RPMI7951 (cell line): ENCODE data around the gene ABCG5. TPM values are rescaled to one million over a fixed set of nuclear protein-coding genes. Genes with fewer than 3 reads are reported as not detected.
A peak's percentile ranks its signal among the peaks of the same experiment; 100 is the strongest.

ENCODE experiments used
- DNase-seq: peaks from one replicate; pipeline ENCODE4 v3.0.0-alpha.2; 2012; ENCODE audit warnings: low read depth
- total RNA-seq: library from RNA; depleted of rRNA; stranded (reverse); fragments of >200 nt; shearing (Covaris generic); gene quantifications from 2 replicates; pipeline ENCODE4 v1.2.3, GENCODE V29; 2014; rRNA removed

Gene ABCG5
- not detected in 2 replicates for total RNA-seq

DNA sequence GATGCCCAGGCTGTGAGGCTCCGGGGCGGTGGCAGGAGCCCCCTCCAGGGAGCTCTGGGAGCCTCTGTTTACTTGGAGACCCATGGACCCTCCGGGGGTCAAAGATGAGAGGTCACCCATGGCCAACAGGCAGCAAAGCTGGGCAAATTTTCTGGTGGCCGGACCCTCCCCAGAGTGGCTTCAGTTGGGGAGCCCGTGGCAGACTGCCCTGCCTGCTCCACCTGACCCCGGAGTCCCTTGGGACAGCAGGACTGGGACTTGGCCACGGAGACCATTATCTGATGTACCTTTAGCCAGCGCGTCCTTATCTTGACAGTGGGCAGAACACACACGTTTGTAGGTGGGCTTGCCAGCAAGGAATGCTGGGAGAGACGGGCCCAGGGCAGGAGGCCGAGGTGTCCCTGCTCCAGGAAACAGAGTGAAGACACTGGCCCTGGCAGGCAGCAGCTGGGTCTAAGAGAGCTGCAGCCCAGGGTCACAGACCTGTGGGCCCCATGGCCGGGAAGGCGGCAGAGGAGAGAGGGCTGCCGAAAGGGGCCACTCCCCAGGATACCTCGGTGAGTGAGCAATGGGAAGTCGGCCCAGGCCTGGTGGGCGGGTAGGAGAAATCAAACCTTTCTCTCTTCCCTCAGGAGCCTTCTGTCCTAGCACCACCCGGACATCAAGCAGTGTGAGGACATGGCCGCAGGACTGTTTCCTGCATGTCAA lies at the start of gene ABCG5, which contains the start of gene ABCG8:
Gene ABCG5, minus strand, starts transcription at position 280 of the 708 bp plus-strand sequence. Its CDS starts 160 bp downstream, at position 120.
Gene ABCG8, plus strand, starts transcription at position 412 of the 708 bp plus-strand sequence. Its CDS starts 83 bp downstream, at position 495.
- no peak for DNase-seq

GRCh38 chr2:43887176-43887575 lies 48.5 kb upstream of the ABCG5 start:
- DNase-seq: no peak

- DNase-seq: no peak
Observed at GRCh38 chr2:43885132-43885632, 46.5 kb upstream of the ABCG5 start.

- no peak for DNase-seq
Observed at GRCh38 chr2:43884689-43885088, 46.0 kb upstream of the ABCG5 start.

- DNase-seq: no peak
Observed at GRCh38 chr2:43882312-43882711, 43.7 kb upstream of the ABCG5 start.

DNA sequence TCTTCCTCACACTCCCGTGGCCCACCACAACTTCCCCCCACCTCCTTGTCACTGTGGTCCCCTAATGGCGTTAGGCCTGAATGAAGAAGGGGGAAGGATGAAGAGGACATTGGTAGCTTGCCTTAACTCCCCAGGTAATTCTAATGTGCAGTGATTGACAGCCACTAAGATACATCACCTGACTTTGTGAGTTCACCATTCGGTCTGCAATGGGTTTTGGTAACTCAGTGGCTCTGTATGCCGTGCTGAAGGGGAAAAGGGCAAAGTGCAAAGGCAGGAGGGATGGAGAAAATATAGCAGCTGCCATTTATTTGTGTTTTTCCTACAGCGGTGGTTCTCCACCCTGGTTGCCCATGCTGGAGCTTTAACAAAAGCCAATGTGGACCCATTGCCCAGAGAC lies 42.3 kb upstream of the ABCG5 start:
- no peak for DNase-seq

GRCh38 chr2:43880471-43880870 lies 41.8 kb upstream of the ABCG5 start:
- DNase-seq: no peak

DNA sequence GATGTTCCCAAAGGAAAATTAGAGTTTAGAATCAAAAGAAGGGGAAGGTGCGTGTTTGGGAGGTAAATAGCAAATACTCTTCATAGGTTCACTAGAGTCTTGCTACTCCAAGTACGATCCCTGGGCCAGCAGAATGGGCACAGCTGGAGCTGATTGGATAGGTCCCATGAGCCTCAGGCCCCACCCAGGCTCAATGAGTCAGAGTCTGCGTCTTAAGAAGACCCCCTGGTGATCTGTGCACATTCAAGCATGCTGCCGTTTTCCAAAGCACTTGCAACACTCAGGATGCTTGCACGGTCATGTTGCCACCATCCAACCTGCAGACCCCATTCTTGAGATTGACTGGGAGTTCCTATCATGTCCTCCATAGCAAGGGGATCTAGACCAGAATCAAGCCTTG lies 40.6 kb upstream of the ABCG5 start:
- peak; percentile 21 for DNase-seq

DNA sequence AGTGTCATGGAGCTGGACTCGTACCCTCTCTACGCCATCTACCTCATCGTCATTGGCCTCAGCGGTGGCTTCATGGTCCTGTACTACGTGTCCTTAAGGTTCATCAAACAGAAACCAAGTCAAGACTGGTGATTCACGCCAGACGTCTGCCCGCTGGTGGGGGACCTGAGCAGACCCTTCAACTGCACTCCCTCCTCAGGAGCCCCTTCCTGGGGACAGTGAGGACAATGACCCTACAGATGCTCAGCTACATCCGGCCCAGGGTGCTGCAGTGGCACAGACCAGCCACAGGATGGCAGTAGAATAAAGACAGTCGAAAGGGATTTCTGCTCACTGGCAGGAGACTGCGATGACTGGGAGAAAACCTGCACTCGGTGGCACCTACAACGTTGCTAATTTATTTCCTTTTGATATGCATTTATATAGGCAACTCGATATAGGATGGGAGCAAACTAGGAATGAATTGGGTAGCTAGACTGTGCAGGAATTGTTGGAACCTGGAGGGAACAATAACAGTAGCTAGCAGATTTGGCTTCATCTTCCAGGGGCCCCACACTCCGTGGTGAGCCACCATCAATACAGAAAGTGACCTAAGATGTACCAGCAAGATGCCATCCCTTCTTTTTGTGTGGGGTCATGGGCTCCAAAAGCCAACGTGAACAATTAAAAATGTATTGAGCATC lies 39.3 kb upstream of the ABCG5 start:
- peak; percentile 57 for DNase-seq

- DNase-seq: no peak
Observed at GRCh38 chr2:43874776-43875451, 36.3 kb upstream of the ABCG5 start.

- no peak for DNase-seq
Observed at GRCh38 chr2:43872151-43872550, 33.5 kb upstream of the ABCG5 start.

- no peak for DNase-seq
Observed at GRCh38 chr2:43855292-43855691, 16.7 kb upstream of the ABCG5 start.

GRCh38 chr2:43854671-43855070 lies 16.0 kb upstream of the ABCG5 start:
- DNase-seq: no peak

DNA sequence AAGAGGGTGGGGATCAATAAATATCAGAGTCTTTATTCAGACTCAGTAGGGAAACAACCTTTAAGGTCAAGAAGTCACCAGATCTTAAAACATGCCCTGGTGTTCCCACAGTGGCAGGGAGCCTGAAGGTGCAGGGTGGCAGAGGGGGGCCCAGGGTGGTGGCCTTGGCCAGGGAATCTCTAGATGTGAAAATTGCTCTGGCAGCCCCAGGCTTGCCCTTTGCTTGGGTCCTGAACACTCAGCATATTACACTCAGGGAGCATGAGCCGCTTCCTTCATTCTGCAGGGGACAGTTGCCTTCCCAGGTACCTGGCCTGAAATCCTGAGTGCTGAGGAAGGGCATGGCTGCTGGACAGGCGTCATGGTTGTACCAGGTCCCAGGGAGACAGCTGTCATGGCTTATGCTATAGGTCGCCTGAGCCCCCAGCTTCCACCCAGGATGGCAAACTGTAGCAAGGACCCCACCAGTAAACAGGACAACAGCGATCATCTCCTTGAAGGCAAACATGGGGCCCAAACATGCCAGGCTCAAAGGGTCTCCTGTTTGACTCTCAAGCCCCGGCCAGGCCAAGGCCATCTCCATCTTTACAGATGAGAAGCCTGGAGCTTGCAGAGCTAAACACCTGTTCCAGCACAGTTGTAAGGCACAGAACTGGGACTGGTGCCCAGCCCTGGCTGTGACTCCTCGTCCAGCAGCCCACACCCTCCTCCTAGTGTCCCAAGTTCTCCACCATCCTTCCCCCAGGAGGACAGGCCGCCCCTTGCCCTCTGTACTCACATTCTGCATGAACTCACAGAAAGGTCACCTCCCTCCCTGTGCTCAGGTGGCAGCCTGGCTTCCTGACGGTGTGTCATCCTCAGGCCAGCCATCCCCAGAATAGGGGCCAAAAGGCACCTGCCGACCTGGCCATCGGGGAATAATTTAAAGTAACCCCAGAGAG lies 14.8 kb upstream of the ABCG5 start:
- DNase-seq: no peak

GRCh38 chr2:43852196-43852730 lies 13.6 kb upstream of the ABCG5 start:
- no peak for DNase-seq

- DNase-seq: no peak
Observed at GRCh38 chr2:43851011-43851980, 12.7 kb upstream of the ABCG5 start.

- DNase-seq: no peak
Observed at GRCh38 chr2:43848214-43848613, 9.6 kb upstream of the ABCG5 start.

- no peak for DNase-seq
Observed at GRCh38 chr2:43846140-43846793, 7.6 kb upstream of the ABCG5 start.

DNA sequence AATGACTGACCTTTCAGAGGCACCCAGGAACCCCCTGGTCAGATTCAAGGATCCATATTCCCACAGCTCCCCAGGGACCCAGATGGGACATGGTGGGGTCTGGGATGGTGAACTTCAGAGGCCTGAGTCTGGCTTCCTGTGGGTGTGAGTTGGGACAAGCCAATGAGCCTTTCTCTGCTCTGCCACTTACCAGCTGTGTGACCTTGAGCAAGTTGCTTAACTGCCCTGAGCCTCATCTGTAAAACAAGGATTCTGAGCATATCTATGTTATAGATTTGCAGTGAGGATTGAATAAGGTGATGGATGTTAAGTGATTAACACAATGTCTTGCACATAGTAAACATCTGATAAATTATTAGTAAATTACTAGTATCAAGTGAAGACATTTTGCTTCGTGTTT lies 6.5 kb upstream of the ABCG5 start:
- DNase-seq: no peak
